DMS53 (cell line): ENCODE data around the gene RAB3GAP2.
"Not testable (repeated sequence)": the region's sequence is repeated elsewhere in the genome, so short reads cannot be mapped to it uniquely, and the experiment has no call there.

ENCODE experiments used
- DNase-seq: peaks from one replicate; lab custom pipeline; 2025; lab: John Stamatoyannopoulos, UW

Gene RAB3GAP2

GRCh38 chr1:220272047-220272840 lies at the start of gene RAB3GAP2:
Gene RAB3GAP2 (minus strand): TSS chr1:220272453. CDS start chr1:220272337, 116 bp downstream.
- DNase-seq: peak; percentile 99

DNA sequence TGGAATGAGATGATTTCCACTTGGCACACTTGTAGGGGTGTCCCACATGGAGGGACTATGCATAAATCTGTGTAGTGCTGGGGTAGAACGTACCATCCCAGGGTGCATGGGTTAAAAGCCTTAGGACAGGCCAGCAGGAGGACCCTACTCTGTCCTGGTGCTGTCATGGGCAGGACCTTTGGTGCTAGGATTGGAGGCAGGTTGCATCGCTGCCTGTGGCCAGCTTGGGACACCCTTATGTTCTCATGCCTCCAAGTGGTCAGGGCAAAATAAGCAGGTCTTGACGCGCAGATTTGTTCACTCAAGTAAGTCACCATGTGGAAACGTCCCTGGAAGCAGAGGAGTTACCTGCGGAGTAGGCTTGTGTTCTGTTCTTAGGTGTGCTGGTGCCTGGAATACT lies 49.5 kb upstream of the RAB3GAP2 start:
- peak; percentile 17 for DNase-seq

DNA sequence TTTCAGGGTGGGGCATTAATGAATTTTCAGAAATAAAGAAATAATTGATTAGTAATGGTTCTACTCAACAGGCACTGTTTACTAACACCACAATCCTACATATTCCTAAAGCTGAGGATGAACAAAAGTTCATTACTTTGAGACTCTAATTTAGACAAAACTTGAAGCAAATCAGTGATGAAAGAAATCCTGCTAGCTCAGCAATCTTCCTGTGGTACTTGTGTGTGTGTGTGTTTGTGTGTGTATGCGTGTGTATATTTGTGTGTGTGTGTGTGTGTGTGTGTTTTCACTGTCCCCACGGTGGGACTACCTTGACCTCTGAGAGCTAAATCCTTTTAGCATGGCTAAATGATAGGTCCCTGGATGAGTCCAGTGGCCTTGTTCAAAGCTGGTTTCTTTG lies 48.5 kb upstream of the RAB3GAP2 start:
- no peak for DNase-seq

- DNase-seq: no peak
Measured at GRCh38 chr1:220318673-220319072, 46.4 kb upstream of the RAB3GAP2 start.

DNA sequence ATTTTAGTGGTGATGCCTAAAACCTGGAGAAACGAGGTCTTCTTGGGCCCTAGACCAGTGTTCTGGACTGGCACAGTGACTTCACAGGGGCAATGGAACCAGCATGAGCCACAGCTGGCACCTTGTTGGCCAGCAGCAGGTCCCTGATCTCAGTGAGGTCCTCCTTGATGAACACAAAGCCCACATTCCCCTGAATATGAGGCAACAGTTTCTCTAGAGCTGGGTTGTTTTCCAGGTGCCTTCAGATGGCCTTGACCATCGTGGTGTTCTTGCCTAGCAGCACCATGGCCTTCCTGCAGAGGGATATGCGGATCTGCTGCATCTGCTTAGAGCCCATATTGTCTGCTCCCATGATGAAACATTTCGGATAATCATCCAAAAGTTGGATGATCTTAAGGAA lies 44.9 kb upstream of the RAB3GAP2 start:
- DNase-seq: no peak

- DNase-seq: no peak
Measured at GRCh38 chr1:220316305-220316704, 44.1 kb upstream of the RAB3GAP2 start.

DNA sequence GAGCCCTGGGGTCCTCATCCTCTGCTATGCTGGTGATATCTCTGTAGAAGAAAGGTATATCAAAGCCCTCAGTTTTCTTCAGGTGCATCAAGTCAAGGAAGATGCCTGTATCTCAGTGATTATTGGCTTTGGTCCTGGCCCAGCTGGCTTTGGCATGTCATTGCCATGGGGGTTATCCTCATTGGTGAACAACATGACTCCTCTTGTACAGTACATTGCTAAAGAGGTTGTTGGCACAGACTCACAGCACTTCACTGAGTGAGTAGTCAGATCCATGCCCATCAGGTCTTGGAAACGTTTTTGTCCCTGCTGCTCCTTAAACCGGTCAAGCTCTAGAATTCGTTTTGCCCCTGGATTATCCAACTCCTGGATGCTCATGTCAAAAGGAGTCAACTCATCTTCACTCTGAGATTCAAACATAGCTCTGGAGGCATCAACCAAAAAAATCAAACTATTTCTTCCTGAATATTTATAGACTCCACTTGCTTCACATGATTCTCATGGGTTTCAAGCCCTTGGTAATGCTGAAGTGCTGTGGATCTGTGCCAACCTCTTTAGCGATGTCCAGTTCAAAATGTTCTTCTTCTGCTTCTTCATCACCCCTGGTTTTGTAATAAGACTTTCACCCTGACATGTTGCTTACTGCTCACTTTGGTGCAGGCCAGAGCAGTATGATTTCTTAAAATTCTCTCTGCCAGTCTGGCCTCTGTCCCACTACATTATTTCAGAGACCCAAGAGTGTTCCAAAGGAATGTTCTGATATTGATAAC lies 43.0 kb upstream of the RAB3GAP2 start:
- DNase-seq: no peak

DNA sequence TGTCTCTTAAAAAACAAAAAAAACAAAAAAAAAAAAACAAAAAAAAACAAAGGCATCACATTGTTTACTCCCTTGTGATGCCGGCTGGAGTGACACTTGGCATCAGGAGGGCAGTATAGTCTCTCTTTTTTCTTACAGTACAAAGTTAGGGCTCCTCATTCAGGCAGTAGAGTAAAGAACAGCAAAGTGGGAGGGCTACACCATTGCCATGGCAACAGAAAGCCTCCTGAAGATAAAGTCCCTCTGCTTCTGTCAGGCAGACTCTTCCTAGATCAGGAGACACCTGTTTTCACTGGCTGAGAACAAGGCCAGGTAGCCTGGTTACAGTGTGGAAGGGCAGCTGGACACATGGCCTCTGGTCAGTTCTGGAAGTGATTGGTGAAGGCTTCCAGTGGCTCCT lies 41.3 kb upstream of the RAB3GAP2 start:
- DNase-seq: peak; percentile 36

- not testable (repeated sequence) for DNase-seq
Measured at GRCh38 chr1:220310147-220310546, 37.9 kb upstream of the RAB3GAP2 start.

GRCh38 chr1:220307607-220308006 lies 35.4 kb upstream of the RAB3GAP2 start:
- no peak for DNase-seq

- no peak for DNase-seq
Measured at GRCh38 chr1:220306339-220306738, 34.1 kb upstream of the RAB3GAP2 start.

GRCh38 chr1:220303871-220304270 lies 31.6 kb upstream of the RAB3GAP2 start:
- DNase-seq: no peak

- peak; percentile 32 for DNase-seq
Measured at GRCh38 chr1:220301630-220302029, 29.4 kb upstream of the RAB3GAP2 start.

- peak; percentile 96 for DNase-seq
Measured at GRCh38 chr1:220300442-220301121, 28.3 kb upstream of the RAB3GAP2 start.

DNA sequence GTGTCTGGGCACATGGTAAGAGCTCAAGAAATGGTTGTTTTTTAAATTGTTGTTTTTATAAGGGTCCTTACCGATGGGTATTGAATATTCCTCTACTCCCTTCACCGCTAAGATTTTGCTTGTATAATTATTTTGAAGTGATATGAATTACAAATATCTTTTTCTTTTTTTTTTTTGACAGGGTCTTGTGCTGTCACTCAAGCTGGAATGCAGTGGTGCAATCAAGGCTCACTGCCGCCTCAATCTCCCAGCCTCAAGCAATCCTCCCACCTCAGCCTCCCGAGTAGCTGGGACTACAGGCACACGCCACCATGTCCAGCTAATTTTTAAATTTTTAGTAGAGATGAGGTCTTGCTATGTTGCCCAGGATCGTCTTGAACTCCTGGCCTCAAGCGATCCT lies 27.1 kb upstream of the RAB3GAP2 start:
- DNase-seq: no peak

DNA sequence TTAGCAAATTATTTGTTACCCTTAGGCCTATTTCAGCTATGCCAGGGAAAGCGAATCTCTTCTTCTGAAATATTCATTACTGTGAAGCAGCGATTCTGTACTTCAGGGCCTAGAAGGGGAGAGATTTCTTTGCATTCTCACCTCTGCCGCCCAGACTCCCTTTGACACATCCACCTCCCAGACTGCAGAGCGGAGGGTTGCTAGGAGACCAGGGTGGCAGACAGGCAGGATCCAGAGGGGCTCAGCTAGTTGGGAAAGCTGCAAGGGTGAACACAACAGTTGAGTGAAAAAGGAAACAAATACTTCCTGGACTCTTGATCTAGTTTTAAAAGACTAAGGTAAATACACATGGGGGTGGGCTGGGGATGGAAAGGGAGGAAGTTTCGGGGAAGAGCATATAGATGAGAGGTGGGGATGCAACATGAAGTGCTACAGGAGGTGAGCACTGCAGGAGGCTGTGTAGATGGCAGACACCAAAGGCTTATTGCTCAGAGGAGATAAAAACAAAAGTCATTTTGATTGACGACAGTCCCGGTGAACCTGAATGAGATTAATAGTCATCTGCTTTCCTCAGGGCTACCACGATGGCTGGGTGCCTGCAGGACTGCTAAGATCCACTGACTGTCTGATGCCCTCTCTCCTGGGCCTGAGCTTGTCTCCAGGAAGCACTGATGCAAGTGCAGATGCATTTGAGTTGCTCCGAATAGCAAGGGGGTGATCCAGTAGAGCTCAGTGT lies 26.4 kb upstream of the RAB3GAP2 start:
- DNase-seq: no peak

- no peak for DNase-seq
Measured at GRCh38 chr1:220296981-220297380, 24.7 kb upstream of the RAB3GAP2 start.

DNA sequence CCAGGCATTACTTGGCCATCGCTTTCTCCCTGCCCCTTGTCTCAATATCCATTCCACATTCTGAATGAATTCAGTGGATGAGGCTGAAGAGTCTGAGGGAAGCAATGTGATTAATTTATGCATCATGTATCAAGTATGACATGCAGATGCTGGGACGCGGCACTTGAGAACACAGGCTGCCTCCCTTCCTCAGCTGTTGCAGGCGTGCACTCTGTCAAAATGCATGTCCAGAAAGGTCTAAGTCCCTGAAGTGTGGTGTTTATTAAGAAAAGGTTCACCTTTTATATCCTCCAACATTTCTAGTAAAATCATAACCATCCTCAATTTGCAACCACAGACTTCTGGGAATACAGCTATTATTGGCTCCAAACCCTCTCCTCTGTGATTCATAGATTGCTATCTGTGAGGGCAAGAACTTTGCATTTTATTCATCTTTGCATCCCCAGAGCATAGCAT lies 22.6 kb upstream of the RAB3GAP2 start:
- no peak for DNase-seq

DNA sequence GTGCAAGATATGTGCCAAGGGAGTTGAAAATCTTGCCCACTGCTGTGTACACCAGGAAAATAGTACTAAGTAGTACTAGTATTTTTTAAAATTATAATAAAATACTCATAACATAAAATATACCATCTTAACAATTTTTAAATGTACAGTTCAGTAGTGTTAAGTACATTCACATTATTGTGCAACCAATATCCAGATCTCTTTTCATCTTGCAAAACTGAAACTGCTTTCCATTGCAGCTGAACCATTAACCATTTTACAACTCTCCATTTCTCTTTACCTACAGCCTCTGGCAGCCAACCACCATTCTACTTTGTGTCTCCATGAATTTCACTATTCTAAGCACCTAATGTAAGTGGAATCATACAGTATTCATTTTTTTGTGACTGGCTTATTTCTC lies 19.3 kb upstream of the RAB3GAP2 start:
- DNase-seq: no peak

DNA sequence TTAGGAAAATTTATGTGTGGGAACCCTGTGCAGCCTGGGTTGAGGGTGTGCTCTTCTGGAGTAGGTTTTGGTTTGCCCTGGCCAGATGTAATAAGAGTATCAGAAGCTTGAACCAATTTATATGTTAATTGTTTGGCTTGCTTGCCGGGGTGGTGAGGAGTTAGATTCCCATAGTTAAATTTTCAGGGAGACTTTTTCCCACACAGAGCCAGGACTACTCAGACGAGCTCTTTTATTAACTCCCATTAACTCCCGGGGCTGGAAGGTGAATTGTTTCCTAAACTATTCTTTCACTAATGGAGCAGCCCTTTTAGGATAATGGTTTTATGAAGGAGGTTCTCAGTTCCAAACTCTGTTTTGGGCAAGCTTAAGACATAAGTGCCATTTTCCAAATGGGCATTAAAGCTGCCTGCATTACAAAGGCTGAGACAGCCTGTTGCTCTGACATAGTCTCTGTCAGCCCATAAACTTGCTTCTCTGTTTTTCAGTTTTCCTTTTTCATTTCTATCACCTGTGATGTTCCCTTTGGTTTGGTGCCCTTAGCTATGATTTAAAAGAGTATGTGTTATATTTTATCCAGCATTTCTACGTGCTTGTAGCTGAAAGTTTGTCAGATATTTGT lies 18.0 kb upstream of the RAB3GAP2 start:
- no peak for DNase-seq

GRCh38 chr1:220287129-220287528 lies 14.9 kb upstream of the RAB3GAP2 start:
- no peak for DNase-seq
